ENCODE measurements around the gene FLT3.
"Not testable (repeated sequence)": the region's sequence is repeated elsewhere in the genome, so short reads cannot be mapped to it uniquely, and the experiment has no call there.

Gene FLT3

DNA sequence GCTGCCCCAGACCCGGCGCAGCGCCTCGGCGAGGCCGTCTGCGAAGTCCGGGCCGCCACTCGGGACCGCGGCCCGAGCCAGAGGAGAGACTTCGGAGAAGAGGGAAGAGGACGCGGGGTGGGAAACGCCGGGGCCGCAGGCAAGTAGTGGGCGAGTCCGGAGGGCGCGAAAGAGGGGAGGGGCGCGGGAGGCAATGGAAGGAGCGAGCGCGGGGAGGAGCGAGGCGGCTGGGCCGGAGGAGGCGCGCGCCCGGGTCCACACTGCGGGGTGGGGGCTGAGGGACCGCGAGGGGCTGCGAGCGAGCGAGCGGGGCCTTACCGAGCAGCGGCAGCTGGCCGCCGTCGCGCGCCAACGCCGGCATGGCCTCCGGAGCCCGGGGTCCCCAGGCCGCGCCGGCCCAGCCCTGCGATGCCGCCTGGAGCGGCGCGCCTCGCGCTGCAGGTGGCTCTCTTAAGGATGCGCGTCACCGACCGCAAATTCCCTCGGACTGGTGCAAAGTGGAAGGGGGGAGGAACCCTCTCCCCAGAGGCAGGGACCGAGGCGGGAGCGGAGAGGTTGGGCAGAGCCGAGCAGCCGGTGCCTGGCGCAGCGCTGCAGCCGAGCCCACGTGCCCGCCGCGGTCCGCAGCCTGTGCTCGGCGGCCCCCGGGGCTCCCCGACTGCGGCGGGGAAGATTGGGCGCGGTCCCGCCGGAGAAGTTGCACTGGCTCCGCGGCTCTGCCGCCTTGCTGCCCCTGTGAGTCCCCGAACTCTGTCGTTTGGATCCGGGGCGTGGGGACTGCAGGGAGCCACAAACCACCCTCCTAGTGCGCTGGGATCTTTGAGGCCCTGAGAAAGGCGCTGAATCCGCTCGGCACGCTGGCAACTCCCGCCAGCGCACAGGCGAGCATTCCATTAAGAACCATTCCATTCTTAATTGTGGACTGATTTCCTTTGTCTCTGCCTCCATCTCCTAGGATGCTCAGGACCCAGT, at the start of gene FLT3:
TSS of gene FLT3 (minus strand) at position 427 of the 972 bp plus-strand sequence. CDS start at position 361, 66 bp downstream.
- DNase-seq (ENCODE audit: insufficient read length, low spot score) (peak; percentile 56), FAIRE-seq (peak; percentile 48)

DNA sequence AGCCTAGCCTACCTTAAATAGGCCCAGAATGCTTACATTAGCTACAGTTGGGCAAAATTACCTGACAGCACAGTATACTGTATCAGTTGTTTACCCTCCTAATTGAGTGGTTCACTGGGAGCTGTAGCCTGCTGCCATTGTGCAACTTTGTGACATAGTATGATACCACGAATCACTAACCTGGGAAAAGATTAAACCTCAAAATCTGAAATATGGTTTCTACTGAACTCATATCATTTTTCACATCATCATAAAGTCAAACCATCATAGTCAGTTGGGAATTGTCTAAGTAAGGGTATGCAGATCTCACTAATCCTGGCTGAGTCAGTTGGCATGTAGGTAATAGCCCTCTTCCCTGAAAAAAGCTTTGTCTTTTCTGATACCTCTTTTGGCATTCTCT, 47.1 kb upstream of the FLT3 start:
- FAIRE-seq (peak; percentile 71), DNase-seq (ENCODE audit: insufficient read length, low spot score) (no peak)

- FAIRE-seq (no peak), DNase-seq (ENCODE audit: insufficient read length, low spot score) (no peak)
Observed at GRCh38 chr13:28145049-28145448, 44.7 kb upstream of the FLT3 start.

DNA sequence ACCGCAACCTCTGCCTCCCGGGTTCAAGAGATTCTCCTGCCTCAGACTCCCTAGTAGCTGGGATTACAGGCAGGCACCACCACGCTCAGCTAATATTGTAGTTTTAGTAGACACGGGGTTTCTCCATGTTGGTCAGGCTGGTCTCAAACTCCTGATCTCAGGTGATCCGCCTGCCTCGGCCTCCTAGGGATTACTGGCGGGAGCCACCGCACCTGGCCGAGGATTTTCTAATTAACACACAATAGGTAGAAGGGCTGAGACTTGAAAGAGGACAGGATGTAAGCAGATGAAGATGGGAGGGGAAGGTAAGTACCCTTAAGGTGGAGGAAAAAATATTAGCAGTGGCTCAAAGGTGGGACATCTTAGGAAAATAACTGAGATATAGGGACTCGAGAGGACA, 41.2 kb upstream of the FLT3 start:
- FAIRE-seq; DNase-seq (ENCODE audit: insufficient read length, low spot score): not testable (repeated sequence)

DNA sequence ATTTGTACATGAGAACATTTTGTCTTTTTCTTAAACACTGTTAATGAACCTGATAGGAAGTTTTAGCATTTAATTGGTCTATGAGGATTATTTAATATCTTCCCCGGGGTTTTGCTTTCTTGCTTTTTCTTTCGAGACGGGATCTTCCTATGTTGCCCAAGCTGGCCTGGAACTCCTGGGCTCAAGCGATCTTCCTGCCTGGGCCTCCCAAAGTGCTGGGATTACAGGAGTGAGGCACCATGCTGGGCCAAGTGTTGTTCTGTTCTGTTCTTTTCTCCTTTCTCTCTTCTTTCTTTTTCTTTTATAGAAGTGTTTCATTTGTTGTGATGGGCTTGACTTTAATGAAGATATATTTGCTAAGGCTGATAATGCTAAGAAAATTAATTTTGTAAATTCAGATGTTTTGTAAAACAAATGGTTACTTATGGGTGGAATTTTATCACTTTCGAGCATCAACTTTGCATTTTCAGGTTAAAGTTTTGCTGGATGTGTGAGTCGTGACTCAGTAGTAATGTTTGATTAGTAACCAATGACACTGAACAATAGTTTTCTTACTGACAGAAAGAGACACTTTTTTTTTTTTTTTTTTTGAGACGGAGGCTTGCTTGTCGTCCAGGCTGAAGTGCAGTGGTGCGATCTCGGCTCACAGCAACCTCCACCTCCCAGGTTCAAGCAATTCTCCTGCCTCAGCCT, 40.2 kb upstream of the FLT3 start:
- FAIRE-seq = no peak

DNA sequence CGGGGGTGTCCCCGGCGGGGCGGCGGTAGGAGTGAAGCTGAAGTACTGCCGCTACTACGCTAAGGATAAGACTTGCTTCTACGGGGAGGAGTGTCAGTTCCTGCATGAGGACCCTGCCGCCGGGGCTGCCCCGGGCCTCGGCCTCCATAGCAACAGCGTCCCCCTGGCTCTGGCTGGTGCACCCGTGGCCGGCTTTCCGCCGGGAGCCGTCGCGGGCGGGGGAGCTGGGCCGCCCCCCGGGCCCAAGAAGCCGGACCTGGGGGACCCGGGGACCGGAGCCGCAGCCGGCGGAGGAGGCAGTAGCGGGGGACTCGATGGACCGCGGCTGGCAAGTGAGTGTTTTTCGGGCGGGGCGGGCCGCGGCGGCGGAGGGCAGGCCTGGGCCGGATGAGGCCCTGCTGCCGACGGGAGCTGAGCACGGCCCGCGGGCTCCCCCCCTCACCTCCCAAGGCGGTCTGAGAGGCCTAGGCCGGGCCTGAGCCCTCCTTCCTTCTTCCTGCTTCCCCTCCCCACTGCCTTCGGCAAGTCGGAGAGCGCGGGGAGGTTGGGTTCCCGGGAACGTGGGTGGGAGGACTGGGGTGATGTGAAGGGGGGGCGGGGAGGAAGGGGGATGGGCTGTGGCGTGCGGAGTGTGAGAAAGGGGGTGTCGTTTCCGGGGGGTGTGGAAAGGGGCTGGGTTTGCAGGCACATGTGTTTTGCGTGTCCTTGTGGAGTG, 38.5 kb upstream of the FLT3 start:
- DNase-seq (ENCODE audit: insufficient read length, low spot score) (peak; percentile 49), FAIRE-seq (peak; percentile 83)

More for the DNA sequence above, 40.2 kb upstream of the FLT3 start:
- DNase-seq (ENCODE audit: insufficient read length, low spot score) = no peak

- DNase-seq (ENCODE audit: insufficient read length, low spot score) = peak; percentile 62
- FAIRE-seq = peak; percentile 90
Observed at GRCh38 chr13:28138012-28138755, 37.8 kb upstream of the FLT3 start, which contains the start of gene PAN3. Gene PAN3, plus strand, starts transcription at chr13:28138545. Its CDS starts 113 bp downstream, at chr13:28138658.

GRCh38 chr13:28137596-28137995, 37.2 kb upstream of the FLT3 start:
- FAIRE-seq (no peak), DNase-seq (ENCODE audit: insufficient read length, low spot score) (no peak)

DNA sequence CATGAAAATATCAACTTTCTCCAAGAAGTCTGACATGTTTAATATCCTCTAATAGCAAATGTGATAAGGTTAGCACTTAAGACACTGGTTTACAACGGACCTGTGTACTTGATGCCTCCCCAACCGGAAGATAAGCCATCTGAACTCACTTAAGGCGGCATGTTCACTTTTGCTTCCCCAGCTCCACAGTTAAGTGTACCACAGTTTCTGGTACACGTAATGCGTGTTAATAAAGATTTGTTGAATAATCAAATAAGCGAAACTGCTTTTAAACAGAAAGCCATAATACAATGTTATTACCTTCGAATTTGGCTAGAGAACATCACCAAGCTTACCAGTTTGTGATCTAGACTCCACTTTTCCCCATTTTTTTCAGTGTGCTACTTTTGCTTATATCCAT, 36.5 kb upstream of the FLT3 start:
- FAIRE-seq (peak; percentile 91), DNase-seq (ENCODE audit: insufficient read length, low spot score) (peak; percentile 18)

GRCh38 chr13:28131646-28132045, 31.3 kb upstream of the FLT3 start:
- FAIRE-seq (no peak), DNase-seq (ENCODE audit: insufficient read length, low spot score) (no peak)

DNA sequence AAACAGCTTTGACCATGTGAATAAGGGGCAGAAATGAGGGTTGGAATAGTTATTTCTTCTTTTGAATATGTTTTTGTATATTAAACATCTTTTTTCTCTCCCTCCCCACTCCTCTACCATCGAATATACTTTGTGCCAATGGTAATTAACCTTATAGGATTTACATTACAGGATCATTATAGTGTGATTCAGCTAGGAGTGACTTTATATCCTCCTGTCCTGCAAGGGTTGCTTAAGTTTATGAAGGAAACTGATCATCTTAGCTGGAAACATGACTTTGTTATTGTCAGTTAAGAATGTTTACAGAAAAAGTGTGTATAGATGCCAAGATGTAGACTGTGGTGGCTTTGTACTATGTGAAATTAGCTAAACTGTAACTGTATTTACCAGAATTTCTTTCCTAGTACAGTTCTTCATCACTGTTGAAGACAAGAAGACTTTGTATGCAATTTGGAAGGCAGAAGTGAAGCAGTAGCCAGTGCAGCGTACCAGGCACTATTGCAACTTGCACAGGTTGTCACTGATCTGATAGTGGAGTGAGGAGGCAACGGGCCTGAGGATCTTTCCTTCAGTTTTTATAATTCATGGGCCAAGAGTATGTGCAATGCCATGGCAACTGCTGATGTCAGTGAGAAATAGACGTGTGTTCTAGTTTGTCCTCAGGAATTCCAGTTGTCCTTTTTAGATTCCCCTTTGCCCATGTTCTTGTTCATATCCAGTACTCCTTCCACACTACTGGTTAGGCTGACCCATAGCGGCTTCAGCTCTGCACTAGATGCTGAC, 29.7 kb upstream of the FLT3 start:
- no peak for FAIRE-seq
- no peak for DNase-seq (ENCODE audit: insufficient read length, low spot score)

DNA sequence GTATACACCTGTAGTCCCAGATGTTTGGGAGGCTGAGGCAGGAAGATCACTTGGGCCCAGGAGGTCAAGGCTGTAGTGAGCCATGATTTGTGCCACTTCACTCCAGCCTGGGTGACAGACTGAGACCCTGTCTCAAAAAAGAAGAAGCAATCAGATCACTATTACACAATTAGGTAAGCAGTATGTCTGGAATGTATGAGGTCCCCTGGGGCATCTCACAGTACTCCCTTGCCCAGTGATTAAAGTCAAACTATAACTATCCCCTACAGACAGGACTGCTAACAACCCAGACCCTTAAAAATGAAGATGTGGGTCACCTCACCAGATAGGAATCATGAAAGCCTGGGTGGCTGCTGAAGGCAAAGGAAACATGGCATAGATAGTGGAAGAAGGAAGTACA, 28.6 kb upstream of the FLT3 start:
- DNase-seq (ENCODE audit: insufficient read length, low spot score) = no peak
- FAIRE-seq = no peak

DNA sequence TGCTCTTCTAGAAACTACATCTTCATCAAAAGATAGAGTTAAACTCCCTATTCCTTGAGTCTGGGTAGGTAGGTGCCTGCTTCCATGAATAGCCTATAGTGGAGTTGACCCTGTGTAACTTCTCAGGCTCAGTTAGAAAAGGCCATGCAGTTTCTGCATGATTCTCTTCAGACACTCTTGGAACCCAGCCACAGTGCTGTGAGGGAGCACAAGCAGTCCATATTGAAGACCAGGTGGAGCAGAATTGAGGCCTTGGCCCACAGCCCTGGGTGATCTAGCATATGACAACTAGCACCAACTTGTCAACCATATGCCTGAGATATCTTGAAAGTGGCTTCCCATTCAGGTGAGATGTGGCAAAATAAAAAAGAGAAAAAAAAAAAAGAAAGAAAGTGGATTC, 27.7 kb upstream of the FLT3 start:
- DNase-seq (ENCODE audit: insufficient read length, low spot score) = no peak
- no peak for FAIRE-seq

GRCh38 chr13:28121224-28121623, 20.8 kb upstream of the FLT3 start:
- FAIRE-seq (no peak), DNase-seq (ENCODE audit: insufficient read length, low spot score) (no peak)

- no peak for DNase-seq (ENCODE audit: insufficient read length, low spot score)
- no peak for FAIRE-seq
Observed at GRCh38 chr13:28120317-28120716, 19.9 kb upstream of the FLT3 start.

DNA sequence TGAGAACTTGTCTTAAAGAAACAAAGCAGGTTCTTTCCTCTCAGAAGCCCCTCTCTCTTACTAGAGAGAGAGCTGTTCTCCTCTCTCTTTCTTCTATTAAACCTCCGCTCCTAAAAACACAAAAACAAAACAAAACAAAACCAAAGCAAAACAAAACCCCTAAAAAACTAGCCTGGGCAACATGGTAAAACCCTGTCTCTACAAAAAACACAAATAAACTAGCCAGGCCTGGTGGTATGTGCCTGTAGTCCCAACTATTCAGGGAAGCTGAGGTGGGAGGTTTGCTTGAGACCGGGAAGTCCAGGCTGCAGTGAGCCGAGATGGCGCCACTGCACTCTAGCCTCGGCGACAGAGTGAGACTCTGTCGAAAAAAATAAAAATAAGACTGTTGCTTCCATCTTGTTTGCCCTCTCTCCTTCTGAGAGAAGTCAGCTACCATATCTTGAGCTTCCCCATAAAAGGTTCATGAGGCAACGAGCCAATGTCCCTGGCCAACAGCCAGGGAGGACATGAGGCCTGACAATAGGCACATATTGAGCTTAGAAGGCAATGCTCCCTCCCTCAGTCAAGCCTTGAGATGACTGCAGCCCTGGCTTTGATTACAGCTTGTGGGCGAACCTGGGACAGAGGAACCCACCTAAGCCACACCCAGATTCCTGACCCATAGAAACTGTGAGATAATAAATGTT, 17.5 kb upstream of the FLT3 start:
- no peak for DNase-seq (ENCODE audit: insufficient read length, low spot score)
- no peak for FAIRE-seq

DNA sequence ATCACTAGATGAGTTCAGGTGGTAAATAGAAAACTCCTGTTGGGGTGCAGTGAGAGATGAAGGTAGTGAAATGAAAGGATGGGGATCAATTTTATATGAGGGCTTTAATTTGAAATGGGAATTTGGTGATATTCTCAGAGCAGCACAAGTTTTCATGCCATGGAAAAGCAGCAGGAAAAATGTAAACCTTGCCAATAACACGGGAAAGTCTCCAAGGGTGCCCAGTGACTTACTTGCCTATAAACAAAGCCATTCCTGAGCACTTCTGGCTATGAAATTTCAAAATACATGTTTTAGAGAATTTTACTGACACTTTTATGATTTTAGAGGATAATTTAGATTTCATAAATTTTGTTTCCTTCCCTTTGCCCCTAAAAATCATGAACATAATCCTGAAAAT, 16.4 kb upstream of the FLT3 start:
- DNase-seq (ENCODE audit: insufficient read length, low spot score) = no peak
- FAIRE-seq = no peak

DNA sequence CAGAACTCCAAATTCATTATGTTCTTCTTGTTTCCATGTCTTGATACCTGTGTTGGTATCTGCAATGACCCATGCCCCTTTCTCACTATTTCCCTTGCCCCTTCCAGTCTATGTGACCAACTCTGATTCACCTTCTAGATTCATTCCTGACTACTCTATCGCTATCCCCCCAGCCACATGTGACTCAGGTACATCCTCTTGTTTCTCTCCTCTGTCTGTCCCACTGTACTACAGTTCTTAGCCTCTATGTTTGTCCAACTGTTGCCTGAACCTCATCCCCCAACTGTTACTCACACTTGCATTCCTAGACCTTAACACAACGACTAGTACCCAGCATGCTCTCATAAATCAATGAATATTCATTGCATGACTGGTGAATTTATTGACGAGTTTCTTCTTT, 10.0 kb upstream of the FLT3 start:
- FAIRE-seq = no peak
- DNase-seq (ENCODE audit: insufficient read length, low spot score) = no peak

GRCh38 chr13:28106976-28107375, 6.6 kb upstream of the FLT3 start:
- FAIRE-seq = no peak
- DNase-seq (ENCODE audit: insufficient read length, low spot score) = no peak
